Hematopoietic multipotent progenitor cell treated with erythropoietin and hydrocortisone succinate and interleukin-3 and kit ligand, for 4 days (in vitro differentiated cells): ENCODE results near the gene CNPY1.
"Not testable (repeated sequence)": the region's sequence is repeated elsewhere in the genome, so short reads cannot be mapped to it uniquely, and the experiment has no call there.

Experiments
- DNase-seq: peaks from one replicate; pipeline ENCODE4 v3.0.0-alpha.2; 2015

Gene CNPY1

GRCh38 chr7:155546449-155546848 is at the start of gene CNPY1:
TSS of gene CNPY1 (minus strand) at chr7:155546559. CDS start at chr7:155545929, 630 bp downstream.
- DNase-seq = not testable (repeated sequence)

- no peak for DNase-seq
Measured at GRCh38 chr7:155594961-155595366, 48.6 kb upstream of the CNPY1 start.

GRCh38 chr7:155594163-155594732 is 47.9 kb upstream of the CNPY1 start:
- no peak for DNase-seq

GRCh38 chr7:155593461-155594162 is 47.3 kb upstream of the CNPY1 start:
- DNase-seq = peak; percentile 70

- DNase-seq = peak; percentile 39
Measured at GRCh38 chr7:155591055-155591775, 44.9 kb upstream of the CNPY1 start.

GRCh38 chr7:155590215-155591018 is 44.1 kb upstream of the CNPY1 start:
- DNase-seq = peak; percentile 92

GRCh38 chr7:155589001-155589980 is 42.9 kb upstream of the CNPY1 start:
- no peak for DNase-seq

- DNase-seq = no peak
Measured at GRCh38 chr7:155588468-155588998, 42.2 kb upstream of the CNPY1 start.

- no peak for DNase-seq
Measured at GRCh38 chr7:155587486-155587885, 41.1 kb upstream of the CNPY1 start.

- no peak for DNase-seq
Measured at GRCh38 chr7:155586843-155587440, 40.6 kb upstream of the CNPY1 start.

GRCh38 chr7:155585951-155586350 is 39.6 kb upstream of the CNPY1 start:
- DNase-seq = no peak

- no peak for DNase-seq
Measured at GRCh38 chr7:155585532-155585895, 39.2 kb upstream of the CNPY1 start.

- DNase-seq = peak; percentile 71
Measured at GRCh38 chr7:155584763-155585531, 38.6 kb upstream of the CNPY1 start.

GRCh38 chr7:155584261-155584660 is 37.9 kb upstream of the CNPY1 start:
- DNase-seq = no peak

GRCh38 chr7:155583636-155584035 is 37.3 kb upstream of the CNPY1 start:
- no peak for DNase-seq

GRCh38 chr7:155581954-155582353 is 35.6 kb upstream of the CNPY1 start:
- DNase-seq = no peak

- DNase-seq = no peak
Measured at GRCh38 chr7:155581107-155581830, 34.9 kb upstream of the CNPY1 start.

GRCh38 chr7:155580367-155580766 is 34.0 kb upstream of the CNPY1 start:
- no peak for DNase-seq

- DNase-seq = no peak
Measured at GRCh38 chr7:155579565-155579964, 33.2 kb upstream of the CNPY1 start.

- DNase-seq = no peak
Measured at GRCh38 chr7:155578016-155578415, 31.7 kb upstream of the CNPY1 start.
